ENCODE measurements around the gene PIN1. TPM values are rescaled to one million over a fixed set of nuclear protein-coding genes. Genes with fewer than 3 reads are reported as not detected.

PIN1 gene
- total and polyA plus RNA-seq, 2 of the 13 experiments (the other 11 are each of a cell fraction or from before 2014, with no cell fraction given), result 31.9 to 72.0 TPM

DNA sequence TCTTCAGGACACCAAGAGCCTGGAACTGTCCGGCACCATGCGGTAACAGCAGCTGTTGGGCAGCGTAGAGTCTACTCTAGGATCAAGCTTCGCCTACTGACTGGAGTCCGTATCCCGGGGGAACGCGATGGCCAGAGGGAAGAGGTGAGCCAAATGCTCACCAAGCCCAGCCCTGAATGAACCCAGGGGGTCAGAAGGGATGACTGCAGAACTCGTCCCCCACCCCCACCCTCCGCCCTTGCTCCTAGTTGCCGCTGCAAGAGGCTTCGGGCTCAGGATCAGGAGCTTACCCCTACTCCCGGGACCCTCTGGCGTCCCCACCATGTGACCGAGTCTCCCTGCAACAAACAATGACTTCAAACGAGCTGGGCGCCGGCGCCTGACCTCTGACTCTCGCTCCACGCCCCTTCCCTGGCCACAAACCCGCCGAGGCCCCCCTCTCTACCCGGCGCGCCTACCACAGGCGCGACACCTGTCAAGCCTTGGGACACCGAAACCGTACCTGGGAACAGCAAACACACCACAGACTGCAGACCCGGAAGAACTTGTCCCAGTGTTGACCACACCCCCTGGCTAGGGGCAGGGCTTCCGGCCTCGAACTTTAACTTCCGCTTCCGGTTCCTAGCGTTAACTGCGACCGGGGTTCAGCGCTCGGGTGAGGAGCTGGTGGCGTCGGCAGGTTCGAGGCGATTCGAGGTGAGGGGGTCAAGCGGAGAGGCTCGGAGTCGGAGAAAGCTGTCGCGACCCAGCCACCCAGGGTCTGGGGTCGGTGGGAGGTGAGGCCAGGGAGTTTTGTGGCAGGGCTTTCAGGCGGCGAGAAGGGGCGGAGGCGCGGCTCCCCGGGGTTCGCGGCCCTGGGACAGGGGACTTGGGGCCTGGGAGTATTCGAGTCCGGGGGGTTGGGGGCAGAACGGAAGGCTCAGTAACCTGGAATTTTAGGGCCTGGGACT lies 7.6 kb upstream of the PIN1 start, which contains the start of gene UBL5 (continued):
- TF ChIP-seq, protein P1, sequence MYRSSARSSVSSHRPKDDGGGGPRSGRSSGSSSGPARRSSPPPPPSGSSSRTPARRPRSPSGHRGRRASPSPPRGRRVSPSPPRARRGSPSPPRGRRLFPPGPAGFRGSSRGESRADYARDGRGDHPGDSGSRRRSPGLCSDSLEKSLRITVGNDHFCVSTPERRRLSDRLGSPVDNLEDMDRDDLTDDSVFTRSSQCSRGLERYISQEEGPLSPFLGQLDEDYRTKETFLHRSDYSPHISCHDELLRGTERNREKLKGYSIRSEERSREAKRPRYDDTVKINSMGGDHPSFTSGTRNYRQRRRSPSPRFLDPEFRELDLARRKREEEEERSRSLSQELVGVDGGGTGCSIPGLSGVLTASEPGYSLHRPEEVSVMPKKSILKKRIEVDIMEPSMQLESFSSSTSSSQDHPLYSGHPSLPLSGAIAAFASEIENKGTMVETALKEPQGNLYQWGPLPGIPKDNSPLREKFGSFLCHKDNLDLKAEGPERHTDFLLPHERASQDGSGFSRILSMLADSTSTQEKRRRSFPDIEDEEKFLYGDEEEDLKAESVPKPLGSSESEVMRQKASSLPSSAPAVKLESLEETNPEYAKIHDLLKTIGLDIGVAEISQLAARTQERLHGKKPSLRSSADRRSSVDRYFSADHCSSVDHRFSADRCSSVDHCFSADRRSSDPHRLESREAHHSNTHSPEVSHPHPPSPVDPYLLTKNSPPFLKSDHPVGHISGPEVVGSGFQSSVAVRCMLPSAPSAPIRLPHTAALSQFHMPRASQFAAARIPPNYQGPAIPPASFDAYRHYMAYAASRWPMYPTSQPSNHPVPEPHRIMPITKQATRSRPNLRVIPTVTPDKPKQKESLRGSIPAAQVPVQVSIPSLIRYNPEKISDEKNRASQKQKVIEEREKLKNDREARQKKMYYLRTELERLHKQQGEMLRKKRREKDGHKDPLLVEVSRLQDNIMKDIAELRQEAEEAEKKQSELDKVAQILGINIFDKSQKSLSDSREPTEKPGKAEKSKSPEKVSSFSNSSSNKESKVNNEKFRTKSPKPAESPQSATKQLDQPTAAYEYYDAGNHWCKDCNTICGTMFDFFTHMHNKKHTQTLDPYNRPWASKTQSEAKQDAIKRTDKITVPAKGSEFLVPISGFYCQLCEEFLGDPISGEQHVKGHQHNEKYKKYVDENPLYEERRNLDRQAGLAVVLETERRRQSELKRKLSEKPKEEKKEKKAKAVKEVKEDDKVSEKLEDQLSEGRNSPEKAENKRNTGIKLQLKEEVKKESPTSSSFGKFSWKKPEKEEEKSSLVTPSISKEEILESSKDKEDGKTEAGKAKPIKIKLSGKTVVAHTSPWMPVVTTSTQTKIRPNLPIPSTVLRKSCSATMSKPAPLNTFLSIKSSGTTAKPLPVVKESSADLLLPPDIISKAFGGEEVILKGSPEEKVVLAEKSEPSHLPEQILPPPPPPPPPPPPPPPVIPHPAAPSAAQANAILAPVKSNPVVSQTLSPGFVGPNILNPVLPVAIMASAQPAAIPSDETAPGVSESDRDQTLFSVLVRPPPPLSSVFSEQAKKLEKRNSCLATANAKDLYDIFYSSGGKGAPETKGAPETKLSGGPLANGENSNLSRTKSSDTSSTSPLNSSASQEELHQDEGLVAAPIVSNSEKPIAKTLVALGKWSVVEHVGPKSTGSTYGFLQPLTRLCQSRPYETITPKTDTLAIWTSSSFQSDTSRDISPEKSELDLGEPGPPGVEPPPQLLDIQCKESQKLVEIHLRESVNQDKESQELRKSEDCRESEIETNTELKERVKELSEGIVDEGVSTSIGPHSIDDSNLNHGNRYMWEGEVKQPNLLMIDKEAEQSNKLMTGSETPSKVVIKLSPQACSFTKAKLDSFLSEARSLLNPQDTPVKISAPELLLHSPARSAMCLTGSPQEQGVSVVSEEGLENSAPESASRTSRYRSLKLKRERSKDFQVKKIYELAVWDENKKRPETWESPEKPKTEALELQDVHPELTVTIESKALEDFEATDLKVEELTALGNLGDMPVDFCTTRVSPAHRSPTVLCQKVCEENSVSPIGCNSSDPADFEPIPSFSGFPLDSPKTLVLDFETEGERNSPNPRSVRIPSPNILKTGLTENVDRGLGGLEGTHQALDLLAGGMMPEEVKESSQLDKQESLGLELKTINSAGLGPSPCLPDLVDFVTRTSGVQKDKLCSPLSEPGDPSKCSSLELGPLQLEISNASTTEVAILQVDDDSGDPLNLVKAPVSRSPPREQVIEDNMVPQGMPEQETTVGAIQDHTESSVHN (CRISPR knock-in tag; IDR thresholded peaks at IDR 0.05), result no peak

GRCh38 chr19:9828551-9829063 lies 6.5 kb upstream of the PIN1 start:
- Histone ChIP-seq H3K27me3 (ENCODE audit: control insufficient read depth in 1 of 2, insufficient read depth in 2 of 2, low read length in 2 of 2) (no peaks in the 10 kb centered on the region; a peak in 1 of 5 replicates), H4K20me1 (ENCODE audit: insufficient read depth, low read length) (peaks cover 7% of the 10 kb centered on the region), H2AFZ (ENCODE audit: low read length) (no peak overlapping the region), H3K4me1 (ENCODE audit: insufficient read depth, low read length) (peaks cover 22% of the 10 kb centered on the region), H3K9ac (ENCODE audit: insufficient read depth, low read depth, low read length) (peak overlapping the region; percentile 91), H3K27ac (ENCODE audit: extremely low read length, insufficient read depth, low read length) (peak overlapping the region; percentile 83), H3K4me2 (ENCODE audit: low read depth, low read length) (peak overlapping the region; percentile 98), H3K4me3 (replicated peaks in 1 of 3; ENCODE audit: insufficient read depth in 1 of 3, low read depth in 2 of 3, low read length in 3 of 3) (peak overlapping the region; percentile 80 to 98 (median 96)), H3K79me2 (ENCODE audit: insufficient read depth, low read length) (peaks cover 39% of the 10 kb centered on the region), H3K36me3 (replicated peaks in 1 of 2; ENCODE audit: control insufficient read depth in 1 of 2, insufficient read depth in 2 of 2, low read length in 2 of 2) (peaks cover 1 to 8% of the 10 kb centered on the region in 2 experiments; a peak in 4 of 5 replicates), H3K9me3 (ENCODE audit: low read length) (no peaks in the 10 kb centered on the region)
- CTCF ChIA-PET (ENCODE audit: low intra/inter-chr PET ratio, low total read pairs), result no interaction called here
- ATAC-seq (peak; percentile 20), FAIRE-seq (no peak), DNase-seq (ENCODE audit: low spot score) (no peak)
- POLR2A ChIA-PET, result no interaction called here
- WGBS (ENCODE audit: low lambda C conversion rate), result 8% methylated on average over 8 of the region's 13 CpGs
- BruUV-seq (replicated peaks), result no TSS peak
- intact Hi-C loops (cut with micrococcal nuclease; ENCODE audit: unreplicated experiment), result no loop called here
- in situ Hi-C loops (cut with HindIII; ENCODE audit: extremely low pct_ligation_motif_present, low pct_unique_long_range_greater_than_20kb), result no loop called here
- TF ChIP-seq HOXA5 (CRISPR knock-in tag; IDR thresholded peaks at IDR 0.05) (no peak), ZBTB1 (CRISPR knock-in tag; IDR thresholded peaks at IDR 0.05; ENCODE audit: borderline replicate concordance) (no peak), REPIN1 (CRISPR knock-in tag; IDR thresholded peaks at IDR 0.05; ENCODE audit: borderline replicate concordance, low read depth) (no peak), ZFYVE20 (CRISPR knock-in tag; IDR thresholded peaks at IDR 0.05; ENCODE audit: borderline replicate concordance, low read depth) (no peak), TBX3 (IDR thresholded peaks at IDR 0.05; ENCODE audit: borderline replicate concordance) (no peak), DNMT3B (CRISPR knock-in tag; conservative IDR thresholded peaks at IDR 0.05) (no peak), KAT7 (CRISPR knock-in tag; IDR thresholded peaks at IDR 0.05; ENCODE audit: borderline replicate concordance) (no peak), BRCA1 (CRISPR knock-in tag; IDR thresholded peaks at IDR 0.05) (no peak), ZNF766 (CRISPR knock-in tag; IDR thresholded peaks at IDR 0.05; ENCODE audit: borderline replicate concordance) (no peak)
- TF ChIP-seq, protein P2, sequence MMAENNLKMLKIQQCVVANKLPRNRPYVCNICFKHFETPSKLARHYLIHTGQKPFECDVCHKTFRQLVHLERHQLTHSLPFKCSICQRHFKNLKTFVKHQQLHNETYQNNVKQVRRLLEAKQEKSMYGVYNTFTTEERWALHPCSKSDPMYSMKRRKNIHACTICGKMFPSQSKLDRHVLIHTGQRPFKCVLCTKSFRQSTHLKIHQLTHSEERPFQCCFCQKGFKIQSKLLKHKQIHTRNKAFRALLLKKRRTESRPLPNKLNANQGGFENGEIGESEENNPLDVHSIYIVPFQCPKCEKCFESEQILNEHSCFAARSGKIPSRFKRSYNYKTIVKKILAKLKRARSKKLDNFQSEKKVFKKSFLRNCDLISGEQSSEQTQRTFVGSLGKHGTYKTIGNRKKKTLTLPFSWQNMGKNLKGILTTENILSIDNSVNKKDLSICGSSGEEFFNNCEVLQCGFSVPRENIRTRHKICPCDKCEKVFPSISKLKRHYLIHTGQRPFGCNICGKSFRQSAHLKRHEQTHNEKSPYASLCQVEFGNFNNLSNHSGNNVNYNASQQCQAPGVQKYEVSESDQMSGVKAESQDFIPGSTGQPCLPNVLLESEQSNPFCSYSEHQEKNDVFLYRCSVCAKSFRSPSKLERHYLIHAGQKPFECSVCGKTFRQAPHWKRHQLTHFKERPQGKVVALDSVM (CRISPR knock-in tag; IDR thresholded peaks at IDR 0.05), result no peak
